Ishikawa (cell line): ENCODE results near the gene CPPED1.

Source experiments
- CEBPB ChIP-seq: IDR thresholded peaks from 2 replicates; pipeline ENCODE4 v1.6.1; 2012
- CREB1 ChIP-seq: IDR thresholded peaks from 2 replicates; pipeline ENCODE4 v1.6.1; 2012; ENCODE audit warnings: low read depth
- EGR1 ChIP-seq: IDR thresholded peaks from 2 replicates; pipeline ENCODE4 v1.6.1; 2012
- EP300 ChIP-seq: IDR thresholded peaks from 2 replicates; pipeline ENCODE4 v1.6.1; 2012; ENCODE audit warnings: borderline replicate concordance
- FOXM1 ChIP-seq: IDR thresholded peaks from 2 replicates; pipeline ENCODE4 v1.6.1; 2012; ENCODE audit warnings: low read depth, borderline replicate concordance
- NFIC ChIP-seq: IDR thresholded peaks from 2 replicates; pipeline ENCODE4 v1.6.1; 2012
- RAD21 ChIP-seq: IDR thresholded peaks from 2 replicates; pipeline ENCODE4 v1.6.1; 2012; ENCODE audit warnings: low read depth
- TAF1 ChIP-seq: IDR thresholded peaks from 2 replicates; pipeline ENCODE4 v1.6.1; 2012; ENCODE audit warnings: low read depth, mild to moderate bottlenecking
- TCF12 ChIP-seq: IDR thresholded peaks from 2 replicates; pipeline ENCODE4 v1.6.1; 2012; ENCODE audit warnings: low read depth
- TEAD4 ChIP-seq: IDR thresholded peaks from 2 replicates; pipeline ENCODE4 v1.6.1; 2012
- YY1 ChIP-seq: IDR thresholded peaks from 2 replicates; pipeline ENCODE4 v1.6.1; 2012; ENCODE audit warnings: low read depth
- ZBTB7A ChIP-seq: IDR thresholded peaks from 2 replicates; pipeline ENCODE4 v1.6.1; 2012; ENCODE audit warnings: low read depth
- TF ChIP-seq, protein P1 (sequence below): IDR thresholded peaks from 2 replicates; pipeline ENCODE4 v1.6.1; 2012
- TF ChIP-seq, protein P2 (sequence below): IDR thresholded peaks from 2 replicates; pipeline ENCODE4 v1.6.1; 2012
- TF ChIP-seq, protein P3 (sequence below): IDR thresholded peaks from 2 replicates; pipeline ENCODE4 v1.6.1; 2012; ENCODE audit warnings: low read depth, mild to moderate bottlenecking

Gene CPPED1, protein sequence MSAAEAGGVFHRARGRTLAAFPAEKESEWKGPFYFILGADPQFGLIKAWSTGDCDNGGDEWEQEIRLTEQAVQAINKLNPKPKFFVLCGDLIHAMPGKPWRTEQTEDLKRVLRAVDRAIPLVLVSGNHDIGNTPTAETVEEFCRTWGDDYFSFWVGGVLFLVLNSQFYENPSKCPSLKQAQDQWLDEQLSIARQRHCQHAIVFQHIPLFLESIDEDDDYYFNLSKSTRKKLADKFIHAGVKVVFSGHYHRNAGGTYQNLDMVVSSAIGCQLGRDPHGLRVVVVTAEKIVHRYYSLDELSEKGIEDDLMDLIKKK

DNA sequence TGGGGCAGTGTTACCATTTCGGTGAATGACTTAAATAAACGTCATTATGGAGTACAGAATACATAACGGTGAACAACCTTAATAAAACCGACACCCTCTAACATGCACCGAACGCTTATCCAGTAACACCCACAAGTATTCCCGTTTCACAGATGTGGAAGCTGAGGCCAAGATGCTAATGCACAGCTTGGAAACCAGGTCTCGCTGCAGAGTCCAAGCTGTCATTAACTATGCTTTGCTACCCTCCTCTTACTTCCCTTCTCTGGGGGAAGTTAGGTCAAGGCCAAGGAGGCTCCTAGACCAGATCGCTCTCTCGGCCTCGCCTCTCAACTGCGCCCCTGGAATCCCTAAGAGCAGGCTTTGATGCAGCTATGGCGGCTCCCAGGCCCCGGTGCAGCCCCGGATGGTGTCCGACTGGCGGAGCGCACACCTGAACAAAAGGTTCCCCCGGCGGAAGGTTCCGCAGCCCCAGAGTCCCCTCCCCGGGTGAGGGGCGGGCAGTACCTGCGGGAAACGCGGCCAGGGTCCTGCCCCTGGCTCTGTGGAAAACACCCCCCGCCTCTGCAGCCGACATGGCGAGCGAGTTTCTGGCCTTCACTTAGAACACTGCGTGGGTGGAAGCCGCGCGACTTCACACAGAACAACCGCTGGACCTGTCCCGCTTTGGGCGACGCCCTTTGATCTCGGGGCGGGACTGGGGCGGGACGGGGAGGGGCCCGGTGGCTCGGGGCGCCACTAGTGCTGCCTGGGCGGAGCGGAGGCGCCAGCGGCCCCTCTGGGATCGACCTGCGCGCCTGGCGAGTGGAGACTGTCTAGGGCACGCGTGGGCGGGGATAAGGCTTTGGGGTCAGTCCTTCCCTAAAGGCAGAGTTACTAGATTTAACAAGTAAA is at the start of gene CPPED1:
CPPED1 (minus strand) TSS at position 685 of the 891 bp plus-strand sequence; CDS start at position 574, 111 bp downstream.
- TF ChIP-seq NFIC = no peak
- TF ChIP-seq TCF12 = peak; percentile 51; the same call in 1 of the 2 replicates
- TF ChIP-seq, protein P1, sequence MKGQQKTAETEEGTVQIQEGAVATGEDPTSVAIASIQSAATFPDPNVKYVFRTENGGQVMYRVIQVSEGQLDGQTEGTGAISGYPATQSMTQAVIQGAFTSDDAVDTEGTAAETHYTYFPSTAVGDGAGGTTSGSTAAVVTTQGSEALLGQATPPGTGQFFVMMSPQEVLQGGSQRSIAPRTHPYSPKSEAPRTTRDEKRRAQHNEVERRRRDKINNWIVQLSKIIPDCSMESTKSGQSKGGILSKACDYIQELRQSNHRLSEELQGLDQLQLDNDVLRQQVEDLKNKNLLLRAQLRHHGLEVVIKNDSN = peak; percentile 46; the same call in 1 of the 2 replicates
- TF ChIP-seq, protein P2, sequence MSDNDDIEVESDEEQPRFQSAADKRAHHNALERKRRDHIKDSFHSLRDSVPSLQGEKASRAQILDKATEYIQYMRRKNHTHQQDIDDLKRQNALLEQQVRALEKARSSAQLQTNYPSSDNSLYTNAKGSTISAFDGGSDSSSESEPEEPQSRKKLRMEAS = peak; percentile 69; the same call in 1 of the 2 replicates
- no peak for TF ChIP-seq RAD21
- peak; percentile 87 for TF ChIP-seq EGR1
- TF ChIP-seq YY1 = peak; percentile 95

DNA sequence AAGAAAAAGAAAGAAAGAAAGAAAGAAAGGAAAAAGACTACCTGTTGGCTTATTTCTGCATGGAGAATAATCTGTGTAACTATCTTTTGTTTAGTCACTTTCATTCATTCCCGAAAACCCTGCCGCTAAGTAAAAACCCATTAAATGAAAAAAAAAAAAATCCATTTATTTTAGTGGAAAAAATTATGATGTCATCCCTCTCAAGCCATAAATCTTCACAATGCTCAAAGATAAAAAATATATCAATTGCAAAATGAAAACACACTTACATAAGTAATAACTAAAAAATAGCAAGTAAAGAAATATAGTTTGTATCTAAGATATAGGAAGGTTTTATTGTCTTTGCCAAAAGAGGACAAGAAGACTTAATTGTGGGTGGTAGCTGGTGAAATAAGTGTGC is 46.5 kb upstream of the CPPED1 start:
- TF ChIP-seq NFIC (no peak), FOXM1 (no peak), CEBPB (no peak), CREB1 (no peak), TCF12 (no peak), EGR1 (no peak), RAD21 (no peak), TEAD4 (no peak), EP300 (no peak), ZBTB7A (no peak), YY1 (no peak), TAF1 (no peak)
- TF ChIP-seq, protein P2 = no peak
- TF ChIP-seq, protein P3, sequence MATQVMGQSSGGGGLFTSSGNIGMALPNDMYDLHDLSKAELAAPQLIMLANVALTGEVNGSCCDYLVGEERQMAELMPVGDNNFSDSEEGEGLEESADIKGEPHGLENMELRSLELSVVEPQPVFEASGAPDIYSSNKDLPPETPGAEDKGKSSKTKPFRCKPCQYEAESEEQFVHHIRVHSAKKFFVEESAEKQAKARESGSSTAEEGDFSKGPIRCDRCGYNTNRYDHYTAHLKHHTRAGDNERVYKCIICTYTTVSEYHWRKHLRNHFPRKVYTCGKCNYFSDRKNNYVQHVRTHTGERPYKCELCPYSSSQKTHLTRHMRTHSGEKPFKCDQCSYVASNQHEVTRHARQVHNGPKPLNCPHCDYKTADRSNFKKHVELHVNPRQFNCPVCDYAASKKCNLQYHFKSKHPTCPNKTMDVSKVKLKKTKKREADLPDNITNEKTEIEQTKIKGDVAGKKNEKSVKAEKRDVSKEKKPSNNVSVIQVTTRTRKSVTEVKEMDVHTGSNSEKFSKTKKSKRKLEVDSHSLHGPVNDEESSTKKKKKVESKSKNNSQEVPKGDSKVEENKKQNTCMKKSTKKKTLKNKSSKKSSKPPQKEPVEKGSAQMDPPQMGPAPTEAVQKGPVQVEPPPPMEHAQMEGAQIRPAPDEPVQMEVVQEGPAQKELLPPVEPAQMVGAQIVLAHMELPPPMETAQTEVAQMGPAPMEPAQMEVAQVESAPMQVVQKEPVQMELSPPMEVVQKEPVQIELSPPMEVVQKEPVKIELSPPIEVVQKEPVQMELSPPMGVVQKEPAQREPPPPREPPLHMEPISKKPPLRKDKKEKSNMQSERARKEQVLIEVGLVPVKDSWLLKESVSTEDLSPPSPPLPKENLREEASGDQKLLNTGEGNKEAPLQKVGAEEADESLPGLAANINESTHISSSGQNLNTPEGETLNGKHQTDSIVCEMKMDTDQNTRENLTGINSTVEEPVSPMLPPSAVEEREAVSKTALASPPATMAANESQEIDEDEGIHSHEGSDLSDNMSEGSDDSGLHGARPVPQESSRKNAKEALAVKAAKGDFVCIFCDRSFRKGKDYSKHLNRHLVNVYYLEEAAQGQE = no peak
- TF ChIP-seq, protein P1 = no peak

DNA sequence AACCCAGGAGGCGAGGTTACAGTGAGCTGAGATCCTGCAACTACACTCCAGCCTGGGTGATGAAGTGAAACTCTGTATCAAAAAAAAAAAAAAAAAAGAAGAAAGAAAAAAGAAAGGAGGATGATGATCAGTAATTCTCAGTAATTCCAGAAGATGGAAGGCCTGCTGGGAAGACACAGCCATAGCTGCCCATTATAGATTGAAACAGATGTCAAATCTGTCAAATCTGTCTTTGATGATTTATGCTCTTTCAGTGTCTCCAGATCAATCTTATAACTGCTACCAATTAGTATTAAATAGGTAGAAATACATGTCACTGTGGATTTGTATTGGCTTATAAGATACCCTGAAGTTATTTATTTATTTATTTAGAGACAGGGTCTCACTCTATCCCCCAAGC is 42.9 kb upstream of the CPPED1 start:
- TF ChIP-seq TAF1 (no peak), ZBTB7A (no peak)
- TF ChIP-seq, protein P2 = no peak
- TF ChIP-seq, protein P3 = no peak

DNA sequence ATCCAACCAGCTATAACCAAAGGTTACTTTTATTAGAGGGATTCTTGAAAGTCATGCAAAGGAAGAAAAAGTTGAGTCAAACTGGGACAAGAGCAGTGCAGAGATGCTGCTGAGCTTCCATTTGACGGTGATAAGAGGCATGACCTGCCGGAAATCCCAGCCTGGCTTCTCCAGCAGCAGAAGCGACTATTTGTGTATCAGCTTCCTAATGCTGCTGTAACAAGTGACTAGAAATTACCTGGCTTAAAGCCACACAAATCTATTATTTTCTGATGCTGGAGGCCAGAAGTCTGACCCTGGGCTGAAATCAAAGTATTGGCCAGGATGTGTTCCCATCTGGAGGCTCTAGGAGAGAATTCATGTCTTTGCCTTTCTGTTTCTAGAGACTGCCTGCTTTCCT is 41.6 kb upstream of the CPPED1 start:
- TF ChIP-seq, protein P1 = no peak
- TF ChIP-seq NFIC (no peak), EP300 (no peak), TAF1 (no peak), TCF12 (no peak), ZBTB7A (no peak), FOXM1 (no peak)
- TF ChIP-seq, protein P3 = no peak
- TF ChIP-seq, protein P2 = no peak
